ENCODE results near the gene SLC6A18.

- TF ChIP-seq CTCF (IDR thresholded peaks at IDR 0.05; ENCODE audit: insufficient read depth, low read depth, low read length) = no peak
- no peak for TF ChIP-seq EZH2 (IDR thresholded peaks at IDR 0.05; ENCODE audit: insufficient read depth, low read length)
Measured at GRCh38 chr5:1175801-1176472, 49.2 kb upstream of the SLC6A18 start.
